H1 (cell line): ENCODE data around the gene PEX26. TPM values are rescaled to one million over a fixed set of nuclear protein-coding genes. Genes with fewer than 3 reads are reported as not detected.

Experiments used
- CTCF ChIA-PET: fragments of 300-600 bp; sonication (Branson Sonifier 250); formaldehyde crosslinking; loops from one replicate; lab custom pipeline; 2021; ENCODE audit not compliant: partially characterized antibody; lab: Charles Lee
- POLR2A ChIA-PET: fragments of 300-600 bp; sonication (Branson Sonifier 250); formaldehyde crosslinking; loops from one replicate; lab custom pipeline; 2021; ENCODE audit warnings: inconsistent platforms; ENCODE audit not compliant: partially characterized antibody; lab: Charles Lee
- DNase-seq, 2 experiments: peaks; one replicate each; pipeline versions ENCODE4 v3.0.0 to v3.0.0-alpha.2; 2010 to 2022; ENCODE audit warnings: low spot score in 2 of 2, low read depth in 1 of 2, mixed read lengths in 1 of 2
- FAIRE-seq: peaks from 2 replicates; lab custom pipeline; 2011; peaks lifted over from hg19 to GRCh38; lab: Jason Lieb, UNC
- H2AFZ ChIP-seq: 2 replicates; pipeline ENCODE4 v1.8.1; 2012; ENCODE audit warnings: low read length, inconsistent platforms
- H2AK5ac ChIP-seq: 2 replicates; pipeline ENCODE4 v1.6.1; 2013; ENCODE audit warnings: low read depth, low read length
- H2BK120ac ChIP-seq: replicated peaks from 2 replicates; pipeline ENCODE3; 2013; ENCODE audit warnings: low read depth, low read length, inconsistent platforms
- H2BK12ac ChIP-seq: 2 replicates; pipeline ENCODE4 v1.6.1; 2013; ENCODE audit warnings: low read depth, low read length
- H2BK15ac ChIP-seq: 2 replicates; pipeline ENCODE4 v1.6.1; 2013; ENCODE audit warnings: low read length
- H2BK20ac ChIP-seq: 2 replicates; pipeline ENCODE4 v1.6.1; 2013; ENCODE audit warnings: low read length
- H2BK5ac ChIP-seq: 2 replicates; pipeline ENCODE4 v1.6.1; 2013; ENCODE audit warnings: low read depth, low read length
- H3K14ac ChIP-seq: 2 replicates; pipeline ENCODE4 v1.6.1; 2013; ENCODE audit warnings: inconsistent platforms; ENCODE audit not compliant: insufficient read length
- H3K18ac ChIP-seq: 2 replicates; pipeline ENCODE4 v1.6.1; 2013; ENCODE audit warnings: low read length; ENCODE audit errors: extremely low read depth
- H3K23ac ChIP-seq: 2 replicates; pipeline ENCODE4 v1.6.1; 2013; ENCODE audit warnings: inconsistent platforms; ENCODE audit not compliant: insufficient read length
- H3K23me2 ChIP-seq: 2 replicates; pipeline ENCODE4 v1.6.1; 2013; ENCODE audit warnings: low read depth, low read length
- H3K27ac ChIP-seq: 2 replicates; pipeline ENCODE4 v1.6.1; 2011; ENCODE audit warnings: low read depth, low read length, inconsistent platforms
- H3K27me3 ChIP-seq, 4 experiments: replicated peaks in 1 of 4; 1 replicate in 1 of 4; 2 replicates in 3 of 4; pipeline versions ENCODE4 v1.6.1 to v1.8.1; 2011 to 2013; ENCODE audit warnings: low read length in 3 of 4, mild to moderate bottlenecking in 3 of 4, inconsistent platforms in 2 of 4, mixed read lengths in 2 of 4, moderate library complexity in 1 of 4; ENCODE audit not compliant: control insufficient read depth in 3 of 4, insufficient read depth in 3 of 4; ENCODE audit errors: extremely low read depth in 1 of 4
- H3K36me3 ChIP-seq, 4 experiments: 2 replicates each; pipeline versions ENCODE4 v1.6.1 to v1.8.1; 2011 to 2013; ENCODE audit warnings: mild to moderate bottlenecking in 4 of 4, low read length in 3 of 4, moderate library complexity in 2 of 4, control low read depth in 1 of 4, inconsistent platforms in 1 of 4; ENCODE audit not compliant: insufficient read depth in 4 of 4, control insufficient read depth in 2 of 4
- H3K4ac ChIP-seq: replicated peaks from 2 replicates; pipeline ENCODE3; 2013; ENCODE audit warnings: low read length, low read depth, mixed read lengths, inconsistent platforms; ENCODE audit not compliant: insufficient read length
- H3K4me1 ChIP-seq, 4 experiments: replicated peaks in 1 of 4; 1 replicate in 1 of 4; 2 replicates in 3 of 4; pipeline versions ENCODE4 v1.6.1 to v1.8.1; 2011 to 2013; ENCODE audit warnings: low read length in 3 of 4, inconsistent platforms in 2 of 4, mixed read lengths in 1 of 4; ENCODE audit not compliant: insufficient read depth in 4 of 4, control insufficient read depth in 3 of 4
- H3K4me2 ChIP-seq, 2 experiments: 2 replicates each; pipeline versions ENCODE4 v1.6.1 to v1.8.1; 2011 to 2013; ENCODE audit warnings: low read depth in 2 of 2, low read length in 2 of 2, control low read depth in 1 of 2, inconsistent platforms in 1 of 2, mild to moderate bottlenecking in 1 of 2; ENCODE audit not compliant: insufficient read depth in 1 of 2
- H3K4me3 ChIP-seq, 4 experiments: fragments of 200-600, 300-600 bp in 1 of 4; sonication (generic), shearing (Covaris generic), sonication (Bioruptor Twin) in 1 of 4; 2 replicates each; pipeline versions ENCODE4 v1.5.1 to v1.8.1; 2011 to 2016; ENCODE audit warnings: low read length in 4 of 4, low read depth in 3 of 4, control low read depth in 2 of 4, inconsistent platforms in 2 of 4, mild to moderate bottlenecking in 2 of 4, mixed read lengths in 1 of 4, moderate library complexity in 1 of 4; ENCODE audit not compliant: insufficient read depth in 2 of 4; ENCODE audit errors: extremely low read depth in 1 of 4
- H3K56ac ChIP-seq: replicated peaks from 2 replicates; pipeline ENCODE3; 2013; ENCODE audit warnings: low read depth, mild to moderate bottlenecking, mixed read lengths, low read length, inconsistent platforms; ENCODE audit not compliant: insufficient read length
- H3K79me1 ChIP-seq: 2 replicates; pipeline ENCODE4 v1.6.1; 2013; ENCODE audit warnings: low read depth, low read length, control low read depth
- H3K79me2 ChIP-seq, 2 experiments: 2 replicates each; pipeline versions ENCODE4 v1.6.1 to v1.8.1; 2012 to 2013; ENCODE audit warnings: low read length in 2 of 2, mild to moderate bottlenecking in 2 of 2, inconsistent platforms in 1 of 2; ENCODE audit not compliant: insufficient read depth in 2 of 2, control insufficient read depth in 1 of 2
- H3K9ac ChIP-seq, 4 experiments: replicated peaks in 1 of 4; 1 replicate in 1 of 4; 2 replicates in 3 of 4; pipeline versions ENCODE4 v1.6.1 to v1.8.1; 2011 to 2013; ENCODE audit warnings: low read depth in 3 of 4, low read length in 3 of 4, control low read depth in 2 of 4, mild to moderate bottlenecking in 2 of 4, moderate library complexity in 2 of 4, inconsistent platforms in 1 of 4; ENCODE audit errors: extremely low read depth in 1 of 4
- H3K9me3 ChIP-seq, 2 experiments: 2 replicates each; pipeline versions ENCODE4 v1.6.1 to v1.8.1; 2012 to 2013; ENCODE audit warnings: mild to moderate bottlenecking in 2 of 2, moderate library complexity in 2 of 2, control low read depth in 1 of 2, inconsistent platforms in 1 of 2, low read depth in 1 of 2, low read length in 1 of 2, mixed read lengths in 1 of 2; ENCODE audit not compliant: insufficient read depth in 2 of 2
- H4K20me1 ChIP-seq, 2 experiments: replicated peaks in 1 of 2; 2 replicates each; pipeline versions ENCODE3 to v1.8.1; 2011 to 2013; ENCODE audit warnings: inconsistent platforms in 2 of 2, low read length in 2 of 2, mild to moderate bottlenecking in 1 of 2; ENCODE audit not compliant: insufficient read depth in 2 of 2, control insufficient read depth in 1 of 2
- H4K5ac ChIP-seq: 2 replicates; pipeline ENCODE4 v1.6.1; 2013; ENCODE audit warnings: low read length, low read depth, mixed read lengths, inconsistent platforms; ENCODE audit not compliant: insufficient read length
- H4K8ac ChIP-seq: 2 replicates; pipeline ENCODE4 v1.8.0; 2013; ENCODE audit warnings: mild to moderate bottlenecking, moderate library complexity, low read length, inconsistent platforms; ENCODE audit not compliant: insufficient read depth; ENCODE audit errors: extremely low read depth
- H4K91ac ChIP-seq: replicated peaks from 2 replicates; pipeline ENCODE3; 2013; ENCODE audit warnings: low read length, mixed read lengths, inconsistent platforms; ENCODE audit not compliant: insufficient read length
- BACH1 ChIP-seq: IDR thresholded peaks from 2 replicates; pipeline ENCODE4 v1.6.1; 2012; ENCODE audit warnings: low read length, improper control_type of control experiment
- ZNF274 ChIP-seq: IDR thresholded peaks from 2 replicates; pipeline ENCODE4 v1.7.0; 2012; ENCODE audit warnings: low read length, borderline replicate concordance; ENCODE audit errors: extremely low read depth
- WGBS, 2 experiments: shearing (Covaris generic) in 1 of 2; methylation state at CpG; one replicate each; pipeline versions ENCODE4 v1.1.6 to v1.1.7; 2013 to 2015; ENCODE audit warnings: low lambda C conversion rate in 2 of 2, mixed read lengths in 2 of 2, inconsistent platforms in 1 of 2, low coverage in 1 of 2, missing lambda C conversion rate in 1 of 2; ENCODE audit not compliant: insufficient replicate concordance in 2 of 2, insufficient coverage in 1 of 2, insufficient read length in 1 of 2; ENCODE audit errors: extremely low coverage in 1 of 2, missing lambda C conversion rate in 1 of 2; 5-methylcytosine and 5-hydroxymethylcytosine counted together
- polyA plus RNA-seq, 7 experiments: library from polyadenylated mRNA; depleted of rRNA in 3 of 7; stranded (reverse) in 5 of 7; unstranded in 2 of 7; fragments of >200 nt in 5 of 7; fragments of 200-250 nt in 2 of 7; gene quantifications; 1 replicate in 5 of 7; 2 replicates in 1 of 7; 4 replicates in 1 of 7; pipeline versions ENCODE4 v1.2.1 to v1.2.3, GENCODE V29; 2011 to 2013; ENCODE audit warnings: missing spikeins in 2 of 7, mixed read lengths in 2 of 7
- total RNA-seq: library from RNA; stranded (reverse); fragmentation: NEBNext Ultra II Directional; extraction: Animal tissue kit (Norgen Biotek cat#: 25700); gene quantifications from 2 replicates; pipeline ENCODE4 v1.2.1, GENCODE V29; 2021

The PEX26 gene
- total and polyA plus RNA-seq, 2 of the 8 experiments (the other 6 are each of a cell fraction or from before 2014, with no cell fraction given) = 33.1 to 49.0 TPM

DNA sequence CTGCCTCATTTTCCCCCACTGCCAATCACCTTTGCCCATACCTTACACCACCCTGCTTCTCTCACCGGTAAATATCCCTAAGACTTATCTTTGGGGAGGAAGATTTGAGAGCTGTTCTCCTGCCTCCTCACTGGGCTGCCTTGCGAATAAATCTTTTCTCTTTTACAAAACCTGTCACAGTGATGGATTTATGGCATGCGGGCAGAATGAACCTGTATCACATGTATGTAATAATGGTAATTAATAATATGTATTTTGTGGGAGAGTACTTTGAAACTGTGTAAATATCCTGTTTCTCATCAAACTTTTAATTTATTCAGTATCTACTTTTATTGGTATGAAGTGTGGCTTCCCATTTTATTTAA is 68.6 kb downstream of the PEX26 start:
- Histone ChIP-seq H2AFZ (no peak overlapping the region), H2BK20ac (no peak overlapping the region), H3K23me2 (peaks cover 4% of the 10 kb centered on the region; the same call in 1 of the 2 replicates), H3K9ac (no peak overlapping the region), H3K4me3 (no peak overlapping the region), H3K4ac (no peak overlapping the region), H3K79me2 (no peaks in the 10 kb centered on the region), H3K4me1 (no peaks in the 10 kb centered on the region), H2AK5ac (no peak overlapping the region), H3K18ac (no peak overlapping the region), H3K23ac (no peak overlapping the region), H3K4me2 (no peak overlapping the region), H3K56ac (no peak overlapping the region), H3K27me3 (peaks cover 0 to 4% (median 0%) of the 10 kb centered on the region in 4 experiments; a peak in 2 of 7 replicates), H2BK15ac (no peak overlapping the region), H3K79me1 (no peaks in the 10 kb centered on the region), H2BK12ac (no peak overlapping the region), H4K8ac (no peak overlapping the region), H4K5ac (no peak overlapping the region), H3K27ac (no peak overlapping the region), H2BK5ac (no peak overlapping the region), H2BK120ac (no peak overlapping the region), H3K14ac (no peak overlapping the region), H3K9me3 (no peaks in the 10 kb centered on the region), H3K36me3 (no peaks in the 10 kb centered on the region), H4K91ac (no peak overlapping the region), H4K20me1 (no peaks in the 10 kb centered on the region)
- FAIRE-seq (no peak), DNase-seq (no peak)
- TF ChIP-seq ZNF274 (no peak), BACH1 (no peak)
- 94% methylated on average over 3 of the region's 3 CpGs; no CpG with 5 or more reads in 1 of the 2 experiments for WGBS, 2 experiments
- POLR2A ChIA-PET = no interaction called here
- CTCF ChIA-PET = interaction anchor here (1.0 to 1.7 kb wide), 2 partner anchors 11 to 35 kb away, joined by 3 to 7 read pairs; no protein-coding TSS in a partner anchor
